Measurements from ENCODE around the gene ILKAP. TPM values are rescaled to one million over a fixed set of nuclear protein-coding genes. Genes with fewer than 3 reads are reported as not detected.

The ILKAP gene
- total RNA-seq, 1 donor from 2014 or later: 63.2 TPM

GRCh38 chr2:238220892-238221521, 17.5 kb upstream of the ILKAP start:
- Mint-ChIP-seq H3K4me1 (peaks cover 20% of the 10 kb centered on the region), H3K36me3 (ENCODE audit: low read depth) (peaks cover 7% of the 10 kb centered on the region), H3K9me3 (peaks cover 2% of the 10 kb centered on the region), H3K27me3 (ENCODE audit: low read depth) (no peaks in the 10 kb centered on the region), H3K27ac (ENCODE audit: unreplicated experiment) (no peak overlapping the region), H3K4me3 (no peak overlapping the region)
- no peak for DNase-seq (ENCODE audit: low read depth, low spot score)
- no peak for TF ChIP-seq CTCF (conservative IDR thresholded peaks at IDR 0.05)

GRCh38 chr2:238220274-238220891, 16.9 kb upstream of the ILKAP start:
- peaks cover 8% of the 10 kb centered on the region for H3K36me3 Mint-ChIP-seq (ENCODE audit: low read depth)
- no peak for TF ChIP-seq CTCF (conservative IDR thresholded peaks at IDR 0.05)
- DNase-seq (ENCODE audit: low read depth, low spot score): no peak
- H3K27ac Mint-ChIP-seq (ENCODE audit: unreplicated experiment): no peak overlapping the region
- no peaks in the 10 kb centered on the region for H3K27me3 Mint-ChIP-seq (ENCODE audit: low read depth)
- no peak overlapping the region for H3K4me3 Mint-ChIP-seq
- H3K4me1 Mint-ChIP-seq: peaks cover 20% of the 10 kb centered on the region
- H3K9me3 Mint-ChIP-seq: peaks cover 2% of the 10 kb centered on the region

- no peak for TF ChIP-seq CTCF (conservative IDR thresholded peaks at IDR 0.05)
- H3K4me3 Mint-ChIP-seq: peak overlapping the region; percentile 51
- H3K27me3 Mint-ChIP-seq (ENCODE audit: low read depth): no peaks in the 10 kb centered on the region
- H3K4me1 Mint-ChIP-seq: peaks cover 18% of the 10 kb centered on the region
- DNase-seq (ENCODE audit: low read depth, low spot score): no peak
- peaks cover 14% of the 10 kb centered on the region for H3K36me3 Mint-ChIP-seq (ENCODE audit: low read depth)
- peak overlapping the region; percentile 97 for H3K27ac Mint-ChIP-seq (ENCODE audit: unreplicated experiment)
- peaks cover 13% of the 10 kb centered on the region for H3K9me3 Mint-ChIP-seq
These were observed 13.2 kb upstream of the ILKAP start for GRCh38 chr2:238216651-238217184.

- Mint-ChIP-seq H3K36me3 (ENCODE audit: low read depth) (peaks cover 13% of the 10 kb centered on the region), H3K4me1 (peaks cover 15% of the 10 kb centered on the region), H3K27me3 (ENCODE audit: low read depth) (peaks cover 7% of the 10 kb centered on the region), H3K27ac (ENCODE audit: unreplicated experiment) (no peak overlapping the region), H3K4me3 (no peak overlapping the region), H3K9me3 (peaks cover 9% of the 10 kb centered on the region)
- no peak for TF ChIP-seq CTCF (conservative IDR thresholded peaks at IDR 0.05)
- no peak for DNase-seq (ENCODE audit: low read depth, low spot score)
These were observed 3.5 kb upstream of the ILKAP start for GRCh38 chr2:238207006-238207405.

- no peak for TF ChIP-seq CTCF (conservative IDR thresholded peaks at IDR 0.05)
- Mint-ChIP-seq H3K4me1 (peaks cover 37% of the 10 kb centered on the region), H3K27me3 (ENCODE audit: low read depth) (peaks cover 7% of the 10 kb centered on the region), H3K27ac (ENCODE audit: unreplicated experiment) (peak overlapping the region; percentile 93), H3K9me3 (peaks cover 9% of the 10 kb centered on the region), H3K4me3 (peak overlapping the region; percentile 91), H3K36me3 (ENCODE audit: low read depth) (peaks cover 13% of the 10 kb centered on the region)
- no peak for DNase-seq (ENCODE audit: low read depth, low spot score)
These were observed 633 bp upstream of the ILKAP start for GRCh38 chr2:238203973-238204683.
